ENCODE data around the gene PBLD. TPM values are rescaled to one million over a fixed set of nuclear protein-coding genes. Genes with fewer than 3 reads are reported as not detected.

Gene PBLD
- total RNA-seq, 4 donors from 2014 or later: 1.1 to 2.7 (median 2.3) TPM

DNA sequence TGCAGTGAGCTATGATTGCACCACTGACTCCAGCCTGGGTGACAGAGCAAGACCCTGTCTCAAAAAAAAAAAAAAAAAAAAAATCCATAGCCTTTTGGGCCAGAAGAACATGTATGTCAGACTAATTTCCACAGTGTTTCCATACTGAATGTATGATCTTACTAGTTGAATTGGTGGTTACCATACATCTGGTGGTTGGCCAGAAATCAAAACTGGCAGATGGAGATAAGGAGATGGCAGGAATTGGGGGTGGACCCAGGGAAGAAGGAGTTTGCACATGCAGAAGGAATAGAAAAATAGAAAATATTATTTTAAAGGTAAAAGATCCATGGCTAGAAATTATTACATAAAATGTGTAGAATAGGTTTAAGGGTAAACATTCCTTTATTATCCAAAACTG lies 97.1 kb downstream of the PBLD start:
- Histone ChIP-seq H3K27me3 (peaks cover 0 to 15% (median 0%) of the 10 kb centered on the region in 4 donors), H3K4me3 (no peak overlapping the region), H3K27ac (no peak overlapping the region), H3K4me1 (peaks cover 0 to 15% (median 3%) of the 10 kb centered on the region in 3 donors), H3K36me3 (no peaks in the 10 kb centered on the region), H3K9me3 (no peaks in the 10 kb centered on the region)
- no peak for TF ChIP-seq POLR2A (IDR thresholded peaks at IDR 0.05)
- TF ChIP-seq, protein P1, sequence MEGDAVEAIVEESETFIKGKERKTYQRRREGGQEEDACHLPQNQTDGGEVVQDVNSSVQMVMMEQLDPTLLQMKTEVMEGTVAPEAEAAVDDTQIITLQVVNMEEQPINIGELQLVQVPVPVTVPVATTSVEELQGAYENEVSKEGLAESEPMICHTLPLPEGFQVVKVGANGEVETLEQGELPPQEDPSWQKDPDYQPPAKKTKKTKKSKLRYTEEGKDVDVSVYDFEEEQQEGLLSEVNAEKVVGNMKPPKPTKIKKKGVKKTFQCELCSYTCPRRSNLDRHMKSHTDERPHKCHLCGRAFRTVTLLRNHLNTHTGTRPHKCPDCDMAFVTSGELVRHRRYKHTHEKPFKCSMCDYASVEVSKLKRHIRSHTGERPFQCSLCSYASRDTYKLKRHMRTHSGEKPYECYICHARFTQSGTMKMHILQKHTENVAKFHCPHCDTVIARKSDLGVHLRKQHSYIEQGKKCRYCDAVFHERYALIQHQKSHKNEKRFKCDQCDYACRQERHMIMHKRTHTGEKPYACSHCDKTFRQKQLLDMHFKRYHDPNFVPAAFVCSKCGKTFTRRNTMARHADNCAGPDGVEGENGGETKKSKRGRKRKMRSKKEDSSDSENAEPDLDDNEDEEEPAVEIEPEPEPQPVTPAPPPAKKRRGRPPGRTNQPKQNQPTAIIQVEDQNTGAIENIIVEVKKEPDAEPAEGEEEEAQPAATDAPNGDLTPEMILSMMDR (IDR thresholded peaks at IDR 0.05): no peak
- intact Hi-C loops (cut with DNase I): no loop called here
- no peak for DNase-seq

DNA sequence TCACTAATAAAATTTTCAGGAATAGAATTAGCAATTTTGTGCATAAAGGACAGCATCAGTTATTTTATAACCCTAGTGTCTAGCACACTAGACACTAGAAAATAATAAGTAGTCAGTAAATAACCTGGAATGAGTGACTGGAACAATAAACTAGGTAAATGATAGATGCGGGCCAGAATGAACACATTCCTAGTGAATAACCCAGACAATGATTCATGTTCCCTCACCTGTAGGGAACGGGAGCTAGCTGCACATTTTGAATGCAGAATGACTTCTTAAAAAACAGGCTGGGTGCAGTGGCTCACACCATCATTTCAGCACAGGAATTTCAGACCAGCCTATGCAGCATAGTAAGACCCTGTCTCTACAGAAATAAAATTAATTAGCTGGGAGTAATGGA lies 97.6 kb downstream of the PBLD start:
- Histone ChIP-seq H3K27ac (no peak overlapping the region), H3K4me3 (no peak overlapping the region), H3K27me3 (peaks cover 0 to 20% (median 0%) of the 10 kb centered on the region in 4 donors), H3K9me3 (no peaks in the 10 kb centered on the region), H3K36me3 (no peaks in the 10 kb centered on the region), H3K4me1 (peaks cover 0 to 15% (median 3%) of the 10 kb centered on the region in 3 donors)
- intact Hi-C loops (cut with DNase I): no loop called here
- 29 to 34% methylated on average over 2 of the region's 2 CpGs for WGBS, 2 donors
- no peak for TF ChIP-seq POLR2A (IDR thresholded peaks at IDR 0.05)
- TF ChIP-seq, protein P1 (IDR thresholded peaks at IDR 0.05): no peak
- no peak for DNase-seq

DNA sequence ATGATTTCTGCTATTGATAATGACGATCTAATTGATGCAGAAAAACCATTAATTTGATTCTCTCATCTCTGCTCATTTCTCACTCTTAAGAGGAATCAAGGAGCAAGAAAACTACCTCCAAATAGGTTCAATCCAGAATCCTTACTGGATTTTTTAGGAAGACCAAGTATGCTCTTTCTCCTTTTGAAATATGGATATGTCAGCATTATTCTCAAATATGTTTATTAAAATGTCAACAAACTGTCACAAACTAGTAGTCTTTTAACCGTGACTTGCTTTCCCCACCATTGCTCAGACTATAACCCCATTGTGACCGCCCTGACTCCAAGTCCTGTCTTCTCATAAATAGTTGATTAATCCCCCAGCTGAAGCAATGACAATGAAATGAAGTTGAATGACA lies 99.7 kb downstream of the PBLD start:
- H3K27me3 ChIP-seq: peaks cover 0 to 27% (median 0%) of the 10 kb centered on the region in 4 donors
- H3K4me3 ChIP-seq: no peak overlapping the region
- peaks cover 0 to 15% (median 3%) of the 10 kb centered on the region in 3 donors for H3K4me1 ChIP-seq
- intact Hi-C loops (cut with DNase I): no loop called here
- WGBS, 2 donors: 79 to 80% methylated on average over 3 of the region's 3 CpGs
- DNase-seq: no peak
- H3K27ac ChIP-seq: no peak overlapping the region
- no peaks in the 10 kb centered on the region for H3K9me3 ChIP-seq
- no peaks in the 10 kb centered on the region for H3K36me3 ChIP-seq
- TF ChIP-seq, protein P1 (IDR thresholded peaks at IDR 0.05): no peak
- no peak for TF ChIP-seq POLR2A (IDR thresholded peaks at IDR 0.05)

Other genes with a start within 250 kb of the PBLD start
- gene MYPN, start 223.4 kb downstream of the PBLD start, total RNA-seq: not detected
- not detected for gene ATOH7, start 100.8 kb downstream of the PBLD start, total RNA-seq
- 10 to 100 TPM; 10.7 to 43.6 (median 37.0) TPM for gene HNRNPH3, start 864 bp downstream of the PBLD start, total RNA-seq
- 10 to 100 TPM in 3 of 4 donors, 1 to 10 TPM in 1; 8.1 to 25.4 (median 14.0) TPM for gene RUFY2, start 74.3 kb upstream of the PBLD start, total RNA-seq
- 10 to 100 TPM in 1 of 4 donors, 1 to 10 TPM in 3; 1.8 to 10.5 (median 5.2) TPM for gene DNA2, start 139.0 kb upstream of the PBLD start, total RNA-seq
- 10 to 100 TPM in 3 of 4 donors, 1 to 10 TPM in 1; 6.3 to 59.7 (median 17.7) TPM for gene SLC25A16, start 194.6 kb upstream of the PBLD start, total RNA-seq
- 1 to 10 TPM in 2 of 4 donors, under 1 TPM in 2; 0.15 to 2.9 (median 0.80) TPM for gene TET1, start 227.4 kb upstream of the PBLD start, total RNA-seq

Data from esophagus squamous epithelium (tissue), 5 donors.